ENCODE results near the gene ASAH2. TPM values are rescaled to one million over a fixed set of nuclear protein-coding genes. Genes with fewer than 3 reads are reported as not detected.
A peak's percentile ranks its signal among the peaks of the same experiment; 100 is the strongest.

Gene ASAH2
- 1 to 10 TPM; 1.4 to 4.5 (median 2.8) TPM for total RNA-seq
- polyA plus RNA-seq = 0.43 TPM
- long read RNA-seq, donor 1 = 0 reads
- long read RNA-seq, donor 2 = 0 reads
- long read RNA-seq, donor 3 = 0 reads
- long read RNA-seq, donor 4 = 0 reads

DNA sequence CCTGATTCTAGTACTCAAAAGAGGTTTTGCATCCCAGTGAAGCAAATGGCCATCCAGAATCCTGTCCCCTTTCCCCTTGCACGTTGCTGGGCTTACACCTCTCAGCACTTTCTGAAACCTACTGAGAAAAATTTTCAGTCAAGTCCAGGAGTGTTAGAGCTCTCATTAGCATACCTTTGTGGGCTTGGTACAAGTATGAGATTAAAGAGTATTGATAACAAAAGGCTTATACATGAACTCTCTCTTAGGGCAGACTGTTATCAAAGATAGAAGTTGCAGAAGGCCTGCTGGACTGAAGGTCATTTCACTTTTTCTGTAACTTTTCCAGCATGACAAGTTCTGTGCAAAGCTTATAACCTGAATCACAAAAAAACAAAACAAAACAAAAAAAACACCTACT is at the start of gene ASAH2:
ASAH2 (minus strand) TSS at position 123 of the 400 bp plus-strand sequence. CDS start 2,906 bp downstream, outside the sequence.
- H3K9me3 ChIP-seq (ENCODE audit: control insufficient read depth, low read length) = no peaks in the 10 kb centered on the region
- DNase-seq = no peak
- no peak for ATAC-seq
- no peak within 1 kb of the TSS for H3K27ac ChIP-seq (ENCODE audit: low read length)
- WGBS = 50% methylated on average over 1 of the region's 1 CpG
- no peaks in the 10 kb centered on the region for H3K27me3 ChIP-seq (ENCODE audit: control insufficient read depth, insufficient read depth)
- H3K4me3 ChIP-seq (ENCODE audit: low read length) = no peak within 1 kb of the TSS
- H3K4me1 ChIP-seq (ENCODE audit: control insufficient read depth, insufficient read depth, low read length) = no peaks in the 10 kb centered on the region
- intact Hi-C loops (cut with DNase I) = no loop called here

DNA sequence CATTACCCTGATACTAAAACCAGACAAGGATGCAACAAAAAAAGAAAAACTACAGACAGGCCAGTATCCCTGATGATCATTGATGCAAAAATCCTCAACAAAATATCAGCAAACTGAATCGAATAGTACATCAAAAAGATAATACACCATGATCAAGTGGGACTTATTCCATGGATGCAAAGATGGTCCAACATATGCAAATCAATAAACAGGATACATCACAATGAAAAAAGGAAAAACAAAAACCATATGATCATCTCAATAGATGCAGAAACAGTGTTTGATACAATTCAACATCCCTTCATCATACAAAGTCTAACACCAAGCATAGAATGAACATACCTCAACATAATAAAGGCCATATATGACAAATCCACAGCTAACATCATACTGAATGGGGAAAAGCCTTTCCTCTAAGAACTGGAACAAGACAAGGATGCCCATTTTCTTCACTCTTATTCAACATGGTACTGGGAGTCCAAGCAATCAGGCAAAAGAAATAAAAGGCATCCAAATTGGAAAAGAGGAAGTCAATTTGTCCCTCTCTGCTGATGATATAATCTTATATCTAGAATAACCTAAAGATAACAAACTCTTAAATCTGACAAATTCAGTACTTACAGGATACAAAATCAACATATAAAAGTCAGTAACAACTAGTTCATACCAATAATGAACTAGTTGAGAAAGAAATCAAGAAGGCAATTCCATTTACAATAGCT is 48.8 kb upstream of the ASAH2 start:
- intact Hi-C loops (cut with DNase I) = no loop called here
- H3K27me3 ChIP-seq (ENCODE audit: control insufficient read depth, insufficient read depth) = no peaks in the 10 kb centered on the region
- 95% methylated on average over 1 of the region's 1 CpG for WGBS

DNA sequence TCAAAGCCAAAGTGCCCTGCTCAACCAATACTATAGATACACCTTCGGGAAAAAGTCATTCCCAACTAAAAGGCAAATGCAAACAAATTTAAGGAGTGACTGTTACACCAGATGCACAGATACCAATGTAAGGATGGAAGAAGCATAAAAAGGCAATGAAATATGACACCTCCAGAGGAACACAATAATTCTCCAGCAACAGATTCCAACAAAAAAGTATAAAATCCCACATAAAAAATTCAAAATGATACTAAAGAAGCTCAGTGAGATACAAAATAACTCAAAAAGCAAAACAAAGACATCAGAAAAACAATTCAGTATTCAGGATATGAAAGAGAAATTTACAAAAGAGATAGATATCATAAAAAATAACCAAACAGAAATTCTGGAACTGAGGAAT is 44.1 kb upstream of the ASAH2 start:
- ATAC-seq = no peak
- Histone ChIP-seq H3K27ac (ENCODE audit: low read length) (no peak overlapping the region), H3K9me3 (ENCODE audit: control insufficient read depth, low read length) (no peaks in the 10 kb centered on the region), H3K4me1 (ENCODE audit: control insufficient read depth, insufficient read depth, low read length) (no peaks in the 10 kb centered on the region), H3K4me3 (ENCODE audit: low read length) (no peak overlapping the region), H3K27me3 (ENCODE audit: control insufficient read depth, insufficient read depth) (no peaks in the 10 kb centered on the region)
- intact Hi-C loops (cut with DNase I) = no loop called here
- no peak for DNase-seq
- WGBS = 93% methylated on average over 1 of the region's 1 CpG

More for the DNA sequence above, 48.8 kb upstream of the ASAH2 start:
- Histone ChIP-seq H3K4me3 (ENCODE audit: low read length) (no peak overlapping the region), H3K4me1 (ENCODE audit: control insufficient read depth, insufficient read depth, low read length) (no peaks in the 10 kb centered on the region), H3K27ac (ENCODE audit: low read length) (no peak overlapping the region), H3K9me3 (ENCODE audit: control insufficient read depth, low read length) (no peaks in the 10 kb centered on the region)
- DNase-seq = no peak
- ATAC-seq = no peak

DNA sequence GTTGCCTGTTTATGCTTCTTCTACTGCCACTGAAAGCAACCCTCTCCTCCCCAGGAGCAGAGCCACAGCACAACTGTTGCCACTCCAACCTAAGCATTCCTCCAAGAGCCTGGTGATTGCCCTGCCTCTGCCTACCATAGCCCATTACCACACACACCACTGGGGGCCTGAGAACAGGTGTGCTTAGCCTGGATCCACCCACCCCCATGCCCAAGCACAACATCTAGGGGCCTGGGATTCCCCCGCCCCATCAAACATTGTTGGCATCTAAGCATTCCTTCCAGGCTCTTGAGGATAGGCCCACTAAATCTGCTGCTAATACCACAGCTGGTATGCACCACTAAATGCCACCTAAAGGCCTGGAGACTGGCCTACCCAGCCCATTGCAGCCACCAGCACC is 43.3 kb upstream of the ASAH2 start:
- no peak for ATAC-seq
- no peak overlapping the region for H3K27ac ChIP-seq (ENCODE audit: low read length)
- H3K4me1 ChIP-seq (ENCODE audit: control insufficient read depth, insufficient read depth, low read length) = no peaks in the 10 kb centered on the region
- H3K9me3 ChIP-seq (ENCODE audit: control insufficient read depth, low read length) = no peaks in the 10 kb centered on the region
- no peak for DNase-seq
- 100% methylated on average over 1 of the region's 1 CpG for WGBS
- H3K4me3 ChIP-seq (ENCODE audit: low read length) = no peak overlapping the region
- intact Hi-C loops (cut with DNase I) = no loop called here
- no peaks in the 10 kb centered on the region for H3K27me3 ChIP-seq (ENCODE audit: control insufficient read depth, insufficient read depth)

DNA sequence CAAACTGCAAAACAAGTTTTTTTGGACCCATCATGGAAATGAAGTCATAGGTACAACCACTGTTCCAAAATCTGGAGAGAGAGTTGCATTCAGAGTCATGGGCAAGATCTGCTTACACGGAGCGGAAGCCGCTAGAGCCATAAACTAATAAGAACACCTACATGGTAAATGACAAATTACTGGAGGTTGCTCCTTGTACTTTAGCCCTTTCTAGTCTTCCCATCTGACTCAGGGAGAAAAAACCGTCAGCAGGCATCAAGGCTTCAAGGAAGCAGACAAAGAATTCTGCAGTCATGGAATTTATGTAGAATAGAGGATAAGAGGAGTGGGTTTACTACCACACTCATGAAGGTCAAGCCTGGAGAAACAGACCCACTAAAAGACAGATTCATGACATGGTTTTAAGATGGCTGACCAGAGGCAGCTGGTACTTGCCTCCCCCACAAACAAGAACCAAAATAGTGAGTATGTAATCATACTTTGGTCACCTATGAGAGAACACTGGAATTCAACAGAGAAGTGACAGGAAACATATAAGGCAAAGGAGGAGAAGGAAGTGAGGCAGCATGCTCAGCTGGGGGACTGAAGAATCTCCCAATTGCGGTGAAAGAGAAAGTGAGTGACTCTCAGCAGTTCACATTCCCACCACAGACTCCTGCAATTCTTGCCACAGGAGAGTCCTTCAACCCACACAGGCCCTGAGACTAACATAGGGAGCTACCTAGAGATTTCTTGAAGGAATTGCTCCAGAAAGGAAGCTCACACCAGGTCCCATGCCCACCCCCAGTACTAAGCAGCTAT is 42.4 kb upstream of the ASAH2 start:
- ATAC-seq (no peak), DNase-seq (no peak)
- 89% methylated on average over 5 of the region's 5 CpGs for WGBS
- Histone ChIP-seq H3K4me3 (ENCODE audit: low read length) (no peak overlapping the region), H3K27ac (ENCODE audit: low read length) (no peak overlapping the region), H3K9me3 (ENCODE audit: control insufficient read depth, low read length) (no peaks in the 10 kb centered on the region), H3K27me3 (ENCODE audit: control insufficient read depth, insufficient read depth) (no peaks in the 10 kb centered on the region), H3K4me1 (ENCODE audit: control insufficient read depth, insufficient read depth, low read length) (no peaks in the 10 kb centered on the region)
- intact Hi-C loops (cut with DNase I) = no loop called here

DNA sequence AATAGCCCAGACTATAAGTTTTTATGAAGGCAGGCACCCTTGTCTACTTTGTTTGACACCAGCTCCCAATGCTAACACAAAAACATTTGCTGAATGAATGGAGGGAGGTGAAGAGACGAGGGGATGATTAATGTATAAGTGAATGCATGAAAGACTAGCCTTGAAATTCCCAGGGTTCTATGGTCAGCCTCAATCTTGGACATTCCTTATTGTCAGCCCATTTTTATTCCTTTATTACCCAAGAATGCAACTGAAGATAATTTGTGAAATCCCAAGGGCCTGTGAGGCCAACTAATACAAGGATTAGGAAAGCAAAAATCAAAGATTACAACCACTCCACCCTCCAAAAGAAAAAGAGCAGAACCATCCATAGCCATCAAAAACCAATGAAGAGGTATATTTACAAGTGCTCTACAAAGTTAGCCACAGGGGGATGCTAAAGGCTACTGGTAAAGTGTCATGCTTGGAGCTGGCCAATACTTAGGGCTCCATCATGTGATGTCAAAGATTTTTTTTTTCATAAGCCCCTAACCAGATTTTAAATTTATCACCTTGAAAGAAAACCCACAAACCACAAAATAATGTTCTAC is 40.0 kb upstream of the ASAH2 start:
- intact Hi-C loops (cut with DNase I) = no loop called here
- WGBS = 54% methylated on average over 1 of the region's 1 CpG
- ATAC-seq = peak in 1 of 2 donors; percentile 55

DNA sequence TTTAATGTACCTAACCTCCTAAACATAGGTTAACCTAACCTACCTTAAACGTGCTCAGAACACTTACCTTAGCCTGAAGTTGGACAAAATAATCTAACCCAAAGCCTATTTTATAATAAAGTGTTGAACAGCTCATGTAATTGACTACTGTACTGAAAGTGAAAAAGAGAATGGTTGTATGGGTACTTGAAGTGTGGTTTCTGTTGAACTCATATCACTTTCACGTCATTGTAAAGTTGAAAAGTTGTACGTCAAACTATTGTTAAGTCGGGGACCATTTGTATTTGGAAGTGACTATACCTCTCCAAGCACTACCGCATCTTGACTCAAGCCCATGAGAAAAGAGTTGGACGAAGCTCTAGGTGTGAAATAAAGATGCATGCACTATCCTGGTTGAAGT is 37.9 kb upstream of the ASAH2 start:
- Histone ChIP-seq H3K27ac (ENCODE audit: low read length) (no peak overlapping the region), H3K4me3 (ENCODE audit: low read length) (no peak overlapping the region), H3K9me3 (ENCODE audit: control insufficient read depth, low read length) (no peaks in the 10 kb centered on the region), H3K4me1 (ENCODE audit: control insufficient read depth, insufficient read depth, low read length) (no peaks in the 10 kb centered on the region), H3K27me3 (ENCODE audit: control insufficient read depth, insufficient read depth) (no peaks in the 10 kb centered on the region)
- intact Hi-C loops (cut with DNase I) = no loop called here
- DNase-seq (no peak), ATAC-seq (no peak)
- WGBS = 86% methylated on average over 6 of the region's 6 CpGs

More for the DNA sequence above, 40.0 kb upstream of the ASAH2 start:
- no peaks in the 10 kb centered on the region for H3K27me3 ChIP-seq (ENCODE audit: control insufficient read depth, insufficient read depth)
- no peak overlapping the region for H3K4me3 ChIP-seq (ENCODE audit: low read length)
- no peak for DNase-seq
- H3K9me3 ChIP-seq (ENCODE audit: control insufficient read depth, low read length) = no peaks in the 10 kb centered on the region
- H3K27ac ChIP-seq (ENCODE audit: low read length) = no peak overlapping the region
- no peaks in the 10 kb centered on the region for H3K4me1 ChIP-seq (ENCODE audit: control insufficient read depth, insufficient read depth, low read length)

DNA sequence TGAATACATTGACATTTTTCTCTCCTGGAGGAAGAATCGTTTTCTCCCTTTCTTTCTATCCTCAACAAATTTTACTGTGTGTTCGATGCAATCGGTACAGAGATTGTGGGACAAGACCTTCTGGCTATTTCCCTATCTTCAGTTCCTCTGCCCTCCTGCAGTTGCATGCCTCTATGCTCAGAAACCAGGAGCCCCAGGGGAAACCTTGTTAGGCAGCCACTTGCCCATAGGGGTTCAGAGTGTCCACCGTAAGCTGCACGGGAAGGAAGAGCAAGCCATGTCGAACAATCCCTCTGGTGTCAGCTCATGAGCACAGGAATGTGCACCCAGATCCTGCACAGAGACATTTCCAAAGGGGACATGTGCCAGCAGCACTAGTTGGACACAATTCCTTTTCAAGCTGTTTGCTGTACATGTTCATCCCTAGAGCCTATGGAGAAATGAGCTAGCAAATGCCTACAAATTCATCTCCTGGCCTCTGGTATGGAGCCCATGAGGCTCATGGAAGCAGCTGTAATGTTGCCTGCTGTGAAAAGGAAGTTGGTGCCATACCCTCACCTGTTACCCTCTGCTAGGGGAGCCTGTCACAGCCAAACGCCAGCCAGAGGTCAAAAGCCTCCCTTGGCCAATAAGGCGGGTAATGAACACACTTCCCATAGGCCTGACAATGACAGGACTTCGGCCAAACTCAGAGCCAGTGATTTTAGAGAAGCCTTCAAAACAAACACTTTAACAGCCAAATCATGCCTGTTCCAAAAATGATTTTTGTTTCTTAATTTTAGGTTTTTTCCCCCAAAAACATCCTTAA is 35.9 kb upstream of the ASAH2 start:
- Histone ChIP-seq H3K9me3 (ENCODE audit: control insufficient read depth, low read length) (no peaks in the 10 kb centered on the region), H3K27me3 (ENCODE audit: control insufficient read depth, insufficient read depth) (no peaks in the 10 kb centered on the region), H3K27ac (ENCODE audit: low read length) (no peak overlapping the region), H3K4me1 (ENCODE audit: control insufficient read depth, insufficient read depth, low read length) (no peaks in the 10 kb centered on the region), H3K4me3 (ENCODE audit: low read length) (no peak overlapping the region)
- DNase-seq = no peak
- ATAC-seq = no peak
- intact Hi-C loops (cut with DNase I) = no loop called here
- 58% methylated on average over 9 of the region's 9 CpGs for WGBS

DNA sequence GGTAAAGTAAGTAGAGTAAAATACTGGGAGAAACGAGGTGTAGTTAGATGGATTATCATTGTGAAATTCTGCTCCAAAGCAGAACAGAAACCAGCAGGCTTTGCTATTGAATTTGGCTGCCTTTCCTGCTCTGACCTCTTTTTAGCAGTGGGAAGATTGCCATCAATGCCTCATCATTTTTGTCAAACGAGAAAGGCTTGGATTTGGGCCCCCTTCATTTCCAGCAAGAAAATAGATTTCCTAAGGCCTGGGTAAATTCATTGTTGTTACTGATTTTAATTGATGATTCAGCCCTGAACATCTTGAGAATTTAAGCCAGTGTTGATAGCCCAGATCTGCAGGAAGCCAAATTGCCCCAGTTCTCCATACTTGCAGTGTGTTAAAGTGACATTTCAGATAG is 35.2 kb upstream of the ASAH2 start:
- ATAC-seq (no peak), DNase-seq (no peak)
- no peaks in the 10 kb centered on the region for H3K4me1 ChIP-seq (ENCODE audit: control insufficient read depth, insufficient read depth, low read length)
- H3K27me3 ChIP-seq (ENCODE audit: control insufficient read depth, insufficient read depth) = peaks cover 2% of the 10 kb centered on the region
- WGBS = 21% methylated on average over 2 of the region's 2 CpGs
- H3K9me3 ChIP-seq (ENCODE audit: control insufficient read depth, low read length) = no peaks in the 10 kb centered on the region
- intact Hi-C loops (cut with DNase I) = no loop called here
- H3K4me3 ChIP-seq (ENCODE audit: low read length) = no peak overlapping the region
- H3K27ac ChIP-seq (ENCODE audit: low read length) = no peak overlapping the region

DNA sequence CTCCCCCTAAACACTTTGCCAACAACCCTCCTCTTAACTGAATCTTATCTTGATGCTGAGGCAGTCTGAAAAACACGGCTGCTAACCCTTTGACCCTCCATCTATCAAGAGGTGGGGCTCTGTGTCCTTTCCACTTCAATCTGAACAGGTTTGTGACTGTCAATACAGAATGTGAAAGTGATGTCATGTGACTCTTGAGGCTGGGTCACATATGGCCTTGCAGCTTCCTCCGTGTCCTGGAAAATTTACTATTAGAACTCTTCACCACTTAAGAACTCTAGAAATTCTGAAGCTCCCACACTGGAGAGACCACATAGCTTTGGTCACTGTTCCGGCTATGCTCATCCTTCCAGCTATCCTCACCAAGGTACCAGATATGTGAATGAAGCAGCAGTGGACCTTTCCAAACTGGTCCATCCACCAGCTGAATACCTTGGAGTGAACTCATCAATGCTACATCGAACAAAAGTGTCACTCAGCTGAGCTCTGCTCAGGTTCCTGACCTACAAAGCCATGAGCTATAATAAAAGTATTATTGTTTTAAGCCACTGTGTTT is 30.7 kb upstream of the ASAH2 start:
- Histone ChIP-seq H3K4me1 (ENCODE audit: control insufficient read depth, insufficient read depth, low read length) (no peaks in the 10 kb centered on the region), H3K9me3 (ENCODE audit: control insufficient read depth, low read length) (no peaks in the 10 kb centered on the region), H3K4me3 (ENCODE audit: low read length) (no peak overlapping the region), H3K27ac (ENCODE audit: low read length) (no peak overlapping the region), H3K27me3 (ENCODE audit: control insufficient read depth, insufficient read depth) (peaks cover 2% of the 10 kb centered on the region)
- DNase-seq (no peak), ATAC-seq (no peak)
- 79% methylated on average over 4 of the region's 4 CpGs for WGBS
- intact Hi-C loops (cut with DNase I) = no loop called here

Measured in right cardiac atrium (tissue), 5 donors.